HTR-8/SVneo (cell line): ENCODE results near the gene ESYT3.

ENCODE experiments used
- DNase-seq: peaks from one replicate; pipeline ENCODE4 v3.0.0; 2011; ENCODE audit warnings: low spot score, mixed read lengths; ENCODE audit not compliant: insufficient read length
- FAIRE-seq: peaks from 2 replicates; lab custom pipeline; 2011; peaks lifted over from hg19 to GRCh38; lab: Jason Lieb, UNC

Gene ESYT3, protein sequence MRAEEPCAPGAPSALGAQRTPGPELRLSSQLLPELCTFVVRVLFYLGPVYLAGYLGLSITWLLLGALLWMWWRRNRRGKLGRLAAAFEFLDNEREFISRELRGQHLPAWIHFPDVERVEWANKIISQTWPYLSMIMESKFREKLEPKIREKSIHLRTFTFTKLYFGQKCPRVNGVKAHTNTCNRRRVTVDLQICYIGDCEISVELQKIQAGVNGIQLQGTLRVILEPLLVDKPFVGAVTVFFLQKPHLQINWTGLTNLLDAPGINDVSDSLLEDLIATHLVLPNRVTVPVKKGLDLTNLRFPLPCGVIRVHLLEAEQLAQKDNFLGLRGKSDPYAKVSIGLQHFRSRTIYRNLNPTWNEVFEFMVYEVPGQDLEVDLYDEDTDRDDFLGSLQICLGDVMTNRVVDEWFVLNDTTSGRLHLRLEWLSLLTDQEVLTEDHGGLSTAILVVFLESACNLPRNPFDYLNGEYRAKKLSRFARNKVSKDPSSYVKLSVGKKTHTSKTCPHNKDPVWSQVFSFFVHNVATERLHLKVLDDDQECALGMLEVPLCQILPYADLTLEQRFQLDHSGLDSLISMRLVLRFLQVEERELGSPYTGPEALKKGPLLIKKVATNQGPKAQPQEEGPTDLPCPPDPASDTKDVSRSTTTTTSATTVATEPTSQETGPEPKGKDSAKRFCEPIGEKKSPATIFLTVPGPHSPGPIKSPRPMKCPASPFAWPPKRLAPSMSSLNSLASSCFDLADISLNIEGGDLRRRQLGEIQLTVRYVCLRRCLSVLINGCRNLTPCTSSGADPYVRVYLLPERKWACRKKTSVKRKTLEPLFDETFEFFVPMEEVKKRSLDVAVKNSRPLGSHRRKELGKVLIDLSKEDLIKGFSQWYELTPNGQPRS

DNA sequence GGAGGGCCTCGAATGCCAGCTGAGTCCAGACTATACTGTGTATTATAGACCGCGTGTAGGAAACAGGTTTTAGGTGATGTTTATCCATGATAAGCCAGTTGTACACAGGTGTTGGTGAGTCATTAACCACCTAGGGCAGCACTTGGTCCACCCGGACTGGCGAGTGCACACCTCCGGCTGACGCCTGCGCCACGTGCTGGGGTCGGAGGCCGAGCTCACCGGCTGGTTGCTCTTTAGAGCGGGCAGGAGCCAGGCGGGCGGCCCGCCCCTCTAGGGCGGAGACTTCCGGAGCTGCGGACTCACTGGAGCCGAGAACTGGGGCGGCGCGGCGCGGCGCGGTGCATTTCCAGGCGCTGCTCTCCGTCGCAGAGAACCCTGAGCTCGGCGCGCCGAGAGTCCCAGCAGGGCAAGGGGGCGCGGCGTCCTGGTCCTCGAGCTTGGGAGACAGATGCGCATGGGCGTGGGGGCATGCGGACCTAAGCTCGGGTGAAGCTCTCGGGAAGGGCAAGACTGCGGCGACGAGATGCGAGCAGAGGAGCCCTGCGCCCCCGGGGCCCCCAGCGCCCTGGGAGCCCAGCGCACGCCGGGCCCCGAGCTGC, at the start of gene ESYT3:
Gene ESYT3 (plus strand): TSS at position 341 of the 599 bp plus-strand sequence. CDS start 183 bp downstream, at position 524.
- FAIRE-seq (no peak), DNase-seq (peak; percentile 64)

- FAIRE-seq (no peak), DNase-seq (no peak)
Observed at GRCh38 chr3:138384976-138385375, 49.4 kb upstream of the ESYT3 start.

DNA sequence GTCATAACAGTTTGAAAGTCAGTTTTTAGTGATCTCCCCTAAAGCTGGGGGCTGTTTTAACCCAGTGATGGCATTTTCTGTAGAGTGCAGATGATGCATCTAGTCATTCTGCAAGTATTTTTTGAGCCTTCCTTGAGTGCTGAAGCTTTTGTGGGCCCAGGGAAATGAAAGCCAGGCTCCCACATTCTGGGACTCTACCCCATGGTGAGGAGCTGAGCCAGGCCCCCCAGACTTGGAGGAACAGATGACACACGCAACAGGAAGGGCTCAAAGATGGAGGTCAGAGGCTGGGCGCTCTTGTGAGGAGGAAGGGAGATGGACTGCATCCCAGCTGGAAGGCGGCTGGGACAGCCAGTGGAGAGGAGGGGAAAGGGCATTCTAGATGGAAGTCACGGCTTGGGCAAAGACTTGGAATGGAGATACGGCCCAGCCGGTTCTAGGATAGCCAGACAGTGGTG, 45.2 kb upstream of the ESYT3 start:
- DNase-seq: no peak
- no peak for FAIRE-seq

DNA sequence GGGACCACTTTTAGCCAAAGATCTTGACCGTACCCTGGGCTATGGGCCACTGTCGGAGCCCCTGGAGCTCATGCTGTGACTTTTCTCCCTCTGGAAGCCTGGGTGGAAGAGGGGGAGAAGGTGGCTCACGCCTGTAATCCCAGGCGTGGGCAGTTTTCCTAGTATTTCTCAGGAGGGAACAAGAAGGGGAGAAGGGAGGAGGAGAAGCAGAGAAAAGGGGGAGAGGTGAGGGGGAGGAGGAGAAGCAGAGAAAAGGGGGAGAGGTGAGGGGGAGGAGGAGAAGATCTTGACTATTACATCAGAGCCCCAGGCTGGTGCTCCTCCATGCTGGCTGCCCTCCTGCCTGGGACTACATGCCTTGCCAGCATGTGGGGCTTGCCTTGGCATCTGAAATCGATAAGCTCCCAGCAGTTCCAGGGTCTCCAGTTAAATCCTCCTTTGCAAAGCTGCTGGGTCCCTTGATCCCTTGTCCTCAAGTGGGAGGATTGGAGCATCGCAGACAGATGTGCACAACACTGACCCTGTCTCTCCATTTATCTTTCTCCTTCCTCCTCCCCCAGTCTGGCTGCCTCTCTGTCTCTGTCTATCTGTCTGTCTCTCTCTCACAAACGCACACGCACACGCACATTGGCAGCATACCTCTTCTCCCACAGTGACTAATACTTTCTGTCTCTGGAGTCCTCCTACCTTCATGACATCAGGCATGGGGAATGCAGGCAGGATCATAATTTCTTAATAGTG, 44.4 kb upstream of the ESYT3 start:
- FAIRE-seq: peak; percentile 91
- DNase-seq: peak; percentile 90

DNA sequence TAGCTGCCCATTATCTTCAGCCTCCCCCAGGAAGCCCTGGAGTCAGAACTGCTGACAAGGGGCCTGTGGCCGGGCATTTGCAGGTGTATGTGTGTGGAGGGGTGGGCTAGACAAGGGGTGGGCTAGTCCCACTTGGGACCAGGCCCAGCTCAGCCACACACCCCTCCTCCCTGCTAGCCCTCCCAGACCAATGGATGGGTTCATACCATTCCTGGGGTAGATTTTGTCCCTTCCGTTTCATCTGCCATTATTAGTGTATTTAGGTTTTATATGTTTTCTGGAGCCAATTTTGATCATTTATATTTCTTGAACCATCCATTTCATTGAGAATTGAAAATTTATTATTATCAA, 43.9 kb upstream of the ESYT3 start:
- no peak for FAIRE-seq

GRCh38 chr3:138394156-138394555, 40.3 kb upstream of the ESYT3 start:
- DNase-seq (no peak), FAIRE-seq (no peak)

More for the DNA sequence above, 43.9 kb upstream of the ESYT3 start:
- no peak for DNase-seq

DNA sequence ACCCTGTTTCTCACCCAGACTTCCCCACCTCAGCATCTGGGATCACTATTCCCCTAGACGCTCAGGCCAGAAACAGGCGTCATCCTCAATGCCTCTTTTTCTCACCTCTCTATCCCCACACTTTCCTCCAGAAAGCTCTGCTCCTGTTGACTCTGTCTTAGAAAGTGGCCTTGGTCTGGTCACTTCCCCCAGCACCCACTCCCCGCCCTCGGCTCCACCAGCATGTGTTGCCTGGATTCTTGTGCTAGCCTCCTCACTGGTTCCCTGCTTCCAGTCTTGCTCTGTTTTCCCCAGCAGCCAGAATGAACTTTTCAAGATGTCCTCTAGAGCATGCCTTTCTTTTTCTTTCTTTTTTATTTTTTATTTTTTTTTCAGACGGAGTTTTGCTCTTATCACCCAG, 39.7 kb upstream of the ESYT3 start:
- FAIRE-seq: no peak
- no peak for DNase-seq

DNA sequence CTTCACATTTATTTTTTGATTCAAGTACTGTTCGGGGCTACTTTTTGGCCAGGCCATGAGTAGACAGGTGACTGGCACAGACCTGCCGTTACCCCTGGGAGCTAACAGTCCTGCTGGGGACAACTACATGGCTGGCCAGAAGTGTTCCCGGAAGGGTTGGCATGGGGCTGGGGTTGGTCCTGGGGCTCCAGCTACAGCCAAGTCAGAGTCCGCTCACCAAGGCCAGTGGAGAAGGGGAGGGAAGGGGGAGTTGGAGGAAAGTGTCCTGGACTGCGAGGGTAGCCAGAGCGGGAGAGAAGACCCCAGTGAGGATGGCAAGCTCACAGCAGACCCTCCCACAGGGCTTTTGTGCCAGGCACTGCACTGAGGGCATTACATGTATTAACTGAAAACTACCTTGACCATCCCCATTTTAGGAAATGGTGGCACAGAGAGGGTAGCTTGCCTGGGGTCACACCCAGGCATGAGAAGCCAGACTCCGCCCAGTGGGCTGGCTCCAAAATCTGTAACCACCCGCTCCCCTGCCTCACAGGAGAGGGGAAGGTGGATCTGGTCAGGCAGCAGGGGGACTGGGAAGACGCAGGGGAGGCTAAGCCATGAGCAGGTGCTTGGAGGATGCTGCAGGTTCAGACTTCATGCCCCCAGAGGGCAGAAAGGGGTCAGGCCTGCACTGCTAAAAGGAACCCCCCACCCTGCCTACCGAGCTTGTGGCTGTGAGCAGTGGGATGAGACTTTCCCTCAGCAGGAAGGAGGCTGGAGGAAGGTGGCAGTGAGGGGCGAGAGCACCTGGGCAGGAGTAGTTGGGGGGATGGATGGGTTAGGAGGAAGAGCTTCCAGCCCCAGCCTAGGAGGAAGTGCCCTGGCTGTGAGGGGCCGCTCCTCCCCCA, 38.3 kb upstream of the ESYT3 start:
- DNase-seq (no peak), FAIRE-seq (no peak)

DNA sequence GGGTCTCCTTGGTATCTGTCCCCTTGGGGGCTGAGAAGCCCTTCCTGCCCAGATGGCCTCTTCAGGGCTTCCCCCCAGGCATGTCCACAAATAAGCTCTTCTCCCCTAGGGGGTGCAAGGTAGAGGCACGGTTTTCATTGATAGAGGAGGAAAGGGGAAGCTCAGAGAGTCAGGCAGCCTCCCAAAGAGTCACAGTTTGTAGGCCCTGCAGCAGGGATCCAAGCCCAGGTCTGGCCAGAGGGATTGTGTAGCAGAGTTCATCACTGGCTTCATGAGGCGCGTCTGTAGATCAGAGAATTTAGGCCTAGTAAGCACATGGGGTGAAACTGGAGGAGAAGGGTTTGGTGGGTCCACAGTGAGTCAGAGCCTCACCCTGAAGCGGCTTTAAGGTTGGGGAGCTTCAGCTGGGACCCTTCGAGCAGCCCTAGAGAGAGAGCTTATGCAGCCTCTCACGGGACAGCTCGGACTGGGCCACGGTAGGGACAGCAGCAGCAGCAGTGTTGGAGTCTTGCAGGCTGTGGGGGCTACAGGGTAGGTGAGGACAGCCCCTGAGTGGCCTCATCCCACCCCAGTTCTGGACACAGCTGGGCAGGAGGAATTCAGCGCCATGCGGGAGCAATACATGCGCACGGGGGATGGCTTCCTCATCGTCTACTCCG, 37.5 kb upstream of the ESYT3 start:
- no peak for DNase-seq
- FAIRE-seq: no peak

- DNase-seq (no peak), FAIRE-seq (no peak)
Observed at GRCh38 chr3:138397983-138398382, 36.4 kb upstream of the ESYT3 start.

GRCh38 chr3:138398791-138399575, 35.4 kb upstream of the ESYT3 start:
- DNase-seq (no peak), FAIRE-seq (no peak)

DNA sequence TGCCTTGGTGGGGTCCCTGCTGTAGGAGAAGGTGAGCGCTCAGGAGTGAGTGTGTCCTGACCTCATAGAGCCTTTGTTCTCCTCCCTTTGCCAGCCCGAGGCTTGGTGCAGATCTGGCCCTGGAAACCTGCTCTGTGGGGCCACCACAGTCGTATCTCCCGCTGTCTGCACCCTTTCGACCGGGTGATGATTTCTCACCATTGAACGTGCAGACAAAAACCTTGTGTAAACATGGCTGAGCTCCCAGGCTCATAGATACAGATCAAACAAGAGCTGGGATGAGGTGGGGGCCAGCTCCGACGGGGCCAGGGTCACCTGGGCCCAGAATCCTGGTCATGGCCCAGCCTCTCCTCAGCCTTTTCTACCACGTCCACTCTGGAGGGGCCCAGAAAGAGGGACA, 34.6 kb upstream of the ESYT3 start:
- no peak for FAIRE-seq
- DNase-seq: no peak

DNA sequence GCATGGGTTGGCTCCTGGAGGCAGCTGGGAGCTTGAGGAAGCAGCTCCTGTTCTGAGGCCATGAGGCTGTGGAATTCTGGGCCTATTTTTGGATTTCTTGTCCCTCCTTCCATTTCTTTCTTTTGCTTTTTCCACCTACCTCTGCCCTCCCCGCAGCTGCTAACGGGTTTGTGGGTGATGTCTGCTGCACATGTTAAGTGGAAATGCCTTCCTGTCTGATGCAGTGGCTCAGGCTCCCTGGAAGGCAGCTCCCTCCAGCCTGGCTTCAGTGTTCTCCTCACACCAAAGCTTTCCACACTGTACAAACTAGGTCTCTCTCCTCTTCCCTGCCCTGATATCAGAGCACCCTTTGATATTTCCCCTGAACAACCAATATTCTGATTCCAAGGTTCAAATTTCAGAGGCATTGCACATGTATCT, 33.8 kb upstream of the ESYT3 start:
- no peak for DNase-seq
- FAIRE-seq: no peak

- DNase-seq (no peak), FAIRE-seq (no peak)
Observed at GRCh38 chr3:138401834-138402233, 32.6 kb upstream of the ESYT3 start.

- FAIRE-seq (no peak), DNase-seq (no peak)
Observed at GRCh38 chr3:138404121-138404520, 30.3 kb upstream of the ESYT3 start.

DNA sequence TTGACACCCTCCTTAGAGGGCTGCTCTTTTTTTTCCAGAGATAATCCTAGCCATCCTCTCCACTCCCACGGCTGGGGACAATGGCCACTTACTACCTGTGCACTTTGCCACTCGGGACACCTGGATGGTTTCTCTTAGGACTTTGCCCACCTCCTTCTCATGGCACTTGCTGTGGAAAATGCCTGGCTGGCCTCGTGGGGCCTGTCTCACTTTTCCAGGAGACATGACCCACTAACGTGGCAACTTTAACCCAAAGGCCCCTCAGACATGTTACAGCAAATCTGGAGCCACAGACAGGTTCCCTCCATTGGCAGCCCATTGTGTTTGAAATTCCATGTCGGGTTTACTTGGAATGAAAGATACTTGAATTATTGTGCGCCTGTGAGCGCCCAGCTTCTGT, 29.4 kb upstream of the ESYT3 start:
- DNase-seq: no peak
- no peak for FAIRE-seq

DNA sequence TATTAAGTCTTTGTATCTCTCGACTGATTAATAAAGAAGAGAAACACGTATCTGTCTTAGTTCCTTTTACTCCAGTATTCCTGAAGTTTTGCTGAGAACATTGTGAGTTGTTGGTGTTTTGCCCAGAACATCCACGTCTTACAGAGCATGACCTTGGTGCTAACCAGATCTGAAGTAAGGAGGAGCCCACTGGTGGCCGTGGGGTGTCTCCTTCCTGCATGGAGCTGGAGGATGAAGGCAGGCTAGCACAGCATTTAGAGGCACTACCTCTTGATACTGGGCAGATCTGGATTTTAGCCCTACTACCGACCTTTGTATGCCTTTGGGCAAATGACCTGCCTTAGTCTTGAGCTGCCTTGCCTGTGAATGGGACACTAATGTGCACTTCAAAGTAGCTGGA, 28.9 kb upstream of the ESYT3 start:
- no peak for DNase-seq
- FAIRE-seq: no peak

- DNase-seq: no peak
- no peak for FAIRE-seq
Observed at GRCh38 chr3:138406606-138407005, 27.8 kb upstream of the ESYT3 start.
